Measurements from ENCODE around the gene FAM161B. TPM values are rescaled to one million over a fixed set of nuclear protein-coding genes. Genes with fewer than 3 reads are reported as not detected.

Gene FAM161B
- polyA plus RNA-seq, 1 experiment, result 2.6 TPM

DNA sequence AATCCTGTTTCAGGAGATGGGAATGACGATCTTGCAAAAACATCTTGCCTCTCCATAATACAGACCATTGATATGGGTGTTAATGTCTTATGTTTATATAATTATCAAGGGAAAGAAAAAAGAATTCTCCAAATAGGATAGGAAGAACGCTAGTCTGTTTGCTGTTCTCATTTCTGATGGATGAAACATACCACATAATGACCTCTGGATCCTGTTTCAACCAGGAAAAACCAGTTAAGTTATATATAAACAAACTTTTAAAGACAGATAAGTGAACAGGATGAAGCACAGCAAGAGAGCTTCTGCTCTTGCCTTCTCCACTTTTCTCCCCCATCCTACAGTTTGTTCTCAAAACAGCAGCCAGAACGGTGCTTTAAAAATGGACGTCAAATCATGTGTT lies 28.0 kb upstream of the FAM161B start:
- peak; percentile 9 for DNase-seq (ENCODE audit: low read depth)
- Histone ChIP-seq H3K27me3 (ENCODE audit: control insufficient read depth, insufficient read depth, low read length) (no peaks in the 10 kb centered on the region), H3K36me3 (ENCODE audit: control insufficient read depth, insufficient read depth, low read length) (peaks cover 1% of the 10 kb centered on the region), H3K4me3 (ENCODE audit: low read depth, low read length) (no peak overlapping the region)
- ChIA-PET CTCF (no interaction called here), POLR2A (interaction anchor here (0.7 kb wide), 1 partner anchor 28 kb away, joined by 3 read pairs; the partner anchor contains the start of gene FAM161B)
- no peak for TF ChIP-seq CTCF (IDR thresholded peaks at IDR 0.05; ENCODE audit: insufficient read depth, low read depth, low read length)

DNA sequence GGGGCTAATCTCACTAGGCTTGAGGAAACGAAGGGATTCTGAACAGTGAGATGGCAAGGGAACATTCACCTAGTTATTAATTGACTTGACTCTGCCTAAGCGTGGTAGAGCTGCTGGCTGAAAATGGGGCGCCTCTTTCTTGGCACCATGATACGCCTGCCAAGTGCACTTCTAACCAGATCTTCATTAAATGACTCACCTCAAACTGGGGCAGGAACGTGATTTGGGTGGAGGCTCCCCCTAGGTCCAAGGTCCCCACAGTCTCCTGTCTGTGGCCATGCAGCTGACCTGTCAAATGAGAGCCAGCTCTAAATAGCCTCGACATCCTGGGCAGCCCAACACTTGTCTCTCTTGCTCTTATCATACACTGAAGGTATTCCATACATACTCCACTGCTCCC lies 26.2 kb upstream of the FAM161B start:
- no peak for DNase-seq (ENCODE audit: low read depth)
- ChIA-PET CTCF (no interaction called here), POLR2A (no interaction called here)
- Histone ChIP-seq H3K27me3 (ENCODE audit: control insufficient read depth, insufficient read depth, low read length) (no peaks in the 10 kb centered on the region), H3K36me3 (ENCODE audit: control insufficient read depth, insufficient read depth, low read length) (peaks cover 4% of the 10 kb centered on the region), H3K4me3 (ENCODE audit: low read depth, low read length) (no peak overlapping the region)
- TF ChIP-seq CTCF (IDR thresholded peaks at IDR 0.05; ENCODE audit: insufficient read depth, low read depth, low read length), result no peak

DNA sequence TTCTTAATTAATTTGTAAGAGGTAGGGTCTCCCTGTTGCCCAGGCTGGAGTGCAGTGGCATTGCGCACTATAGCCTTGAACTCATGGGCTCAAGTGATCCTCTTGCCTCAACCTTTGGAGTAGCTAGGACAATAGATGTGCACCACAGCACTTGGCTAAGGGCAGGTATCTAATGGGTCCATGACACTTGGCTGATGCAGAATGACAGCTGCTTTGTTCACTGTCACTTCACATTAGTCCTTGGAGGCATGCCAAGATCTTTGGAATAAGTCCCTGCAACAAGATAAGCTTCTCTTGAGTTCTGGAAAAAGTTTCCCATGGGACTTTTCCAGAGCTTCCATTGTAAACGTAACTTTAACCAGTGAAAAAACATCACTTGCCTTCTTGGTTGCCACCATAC lies 23.6 kb upstream of the FAM161B start:
- Histone ChIP-seq H3K27me3 (ENCODE audit: control insufficient read depth, insufficient read depth, low read length) (no peaks in the 10 kb centered on the region), H3K36me3 (ENCODE audit: control insufficient read depth, insufficient read depth, low read length) (peaks cover 7% of the 10 kb centered on the region), H3K4me3 (ENCODE audit: low read depth, low read length) (no peak overlapping the region)
- POLR2A ChIA-PET, result no interaction called here
- CTCF ChIA-PET, result interaction anchor here (1.2 kb wide), 1 partner anchor 14 kb away, joined by 3 read pairs; no protein-coding TSS in a partner anchor
- no peak for TF ChIP-seq CTCF (IDR thresholded peaks at IDR 0.05; ENCODE audit: insufficient read depth, low read depth, low read length)
- no peak for DNase-seq (ENCODE audit: low read depth)

- Histone ChIP-seq H3K4me3 (ENCODE audit: low read depth, low read length) (no peak overlapping the region), H3K27me3 (ENCODE audit: control insufficient read depth, insufficient read depth, low read length) (no peaks in the 10 kb centered on the region), H3K36me3 (ENCODE audit: control insufficient read depth, insufficient read depth, low read length) (peaks cover 12% of the 10 kb centered on the region)
- CTCF ChIA-PET, result no interaction called here
- no peak for TF ChIP-seq CTCF (IDR thresholded peaks at IDR 0.05; ENCODE audit: insufficient read depth, low read depth, low read length)
- POLR2A ChIA-PET, result no interaction called here
- no peak for DNase-seq (ENCODE audit: low read depth)
Observed at GRCh38 chr14:73968885-73969284, 19.0 kb upstream of the FAM161B start.

DNA sequence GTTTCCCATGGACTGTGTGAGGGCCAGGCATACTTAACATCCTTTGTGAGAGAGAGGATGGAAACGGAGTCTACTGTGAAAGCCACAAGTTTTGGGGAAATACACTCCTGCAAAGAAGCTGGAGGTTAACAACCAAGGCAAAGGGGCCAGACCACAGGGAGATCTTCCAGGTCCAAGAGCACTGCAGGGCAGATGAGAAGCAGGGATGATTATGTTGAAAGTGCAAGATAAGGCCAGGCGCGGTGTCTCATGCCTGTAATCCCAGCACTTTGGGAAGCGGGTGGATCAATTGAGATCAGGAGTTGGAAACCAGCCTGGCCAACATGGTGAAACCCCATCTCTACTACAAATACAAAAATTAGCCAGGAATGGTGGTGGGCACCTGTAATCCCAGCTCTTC lies 15.3 kb upstream of the FAM161B start:
- Histone ChIP-seq H3K4me3 (ENCODE audit: low read depth, low read length) (no peak overlapping the region), H3K36me3 (ENCODE audit: control insufficient read depth, insufficient read depth, low read length) (peaks cover 15% of the 10 kb centered on the region), H3K27me3 (ENCODE audit: control insufficient read depth, insufficient read depth, low read length) (no peaks in the 10 kb centered on the region)
- no peak for DNase-seq (ENCODE audit: low read depth)
- ChIA-PET POLR2A (no interaction called here), CTCF (interaction anchor here (1.2 kb wide), 1 partner anchor 9 kb away, joined by 5 read pairs; no protein-coding TSS in a partner anchor)
- no peak for TF ChIP-seq CTCF (IDR thresholded peaks at IDR 0.05; ENCODE audit: insufficient read depth, low read depth, low read length)
